Measurements from ENCODE around the gene TESK2.

TESK2 gene

GRCh38 chr1:45365051-45365450, 125.9 kb downstream of the TESK2 start:
- DNase-seq = no peak

- DNase-seq = no peak
Measured at GRCh38 chr1:45364294-45364693, 126.7 kb downstream of the TESK2 start.

DNA sequence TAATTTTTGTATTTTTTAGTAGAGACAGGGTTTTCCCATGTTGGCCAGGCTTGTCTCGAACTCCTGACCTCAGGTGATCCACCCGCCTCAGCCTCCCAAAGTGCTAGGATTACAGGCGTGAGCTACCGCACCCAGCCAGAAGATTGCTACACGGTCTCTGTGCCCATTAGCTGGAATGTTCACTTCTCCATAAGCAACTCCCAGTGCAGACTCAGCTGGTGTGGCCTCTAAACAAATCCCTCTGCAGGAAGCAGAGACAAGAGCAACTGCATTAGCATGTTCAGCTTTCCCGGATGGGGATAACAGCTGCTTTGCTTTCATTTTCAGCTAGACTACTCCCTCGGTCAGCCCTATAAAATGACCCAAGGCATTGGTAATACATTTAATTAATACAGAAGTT, 130.0 kb downstream of the TESK2 start:
- DNase-seq = peak; percentile 71

- DNase-seq = peak; percentile 77
Measured at GRCh38 chr1:45359882-45360513, 131.0 kb downstream of the TESK2 start.

DNA sequence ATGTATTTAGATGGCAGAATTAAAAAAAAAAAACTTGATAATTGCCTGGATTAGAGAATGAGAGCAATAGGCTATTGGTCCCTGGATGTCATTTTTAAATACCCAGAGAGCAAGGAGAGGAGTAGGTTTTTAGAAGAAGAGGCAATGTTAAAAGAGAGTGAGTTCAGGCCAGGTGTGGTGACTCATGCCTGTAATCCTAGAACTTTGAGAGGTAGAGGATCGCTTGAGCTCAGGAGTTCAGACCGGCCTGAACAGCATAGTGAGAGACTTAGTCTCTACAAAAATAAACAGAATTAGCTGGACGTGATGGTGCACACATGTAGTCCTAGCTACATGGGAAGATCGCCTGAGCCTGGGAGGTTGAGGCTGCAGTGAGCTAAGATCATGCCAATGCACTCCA, 134.8 kb downstream of the TESK2 start:
- peak; percentile 33 for DNase-seq

DNA sequence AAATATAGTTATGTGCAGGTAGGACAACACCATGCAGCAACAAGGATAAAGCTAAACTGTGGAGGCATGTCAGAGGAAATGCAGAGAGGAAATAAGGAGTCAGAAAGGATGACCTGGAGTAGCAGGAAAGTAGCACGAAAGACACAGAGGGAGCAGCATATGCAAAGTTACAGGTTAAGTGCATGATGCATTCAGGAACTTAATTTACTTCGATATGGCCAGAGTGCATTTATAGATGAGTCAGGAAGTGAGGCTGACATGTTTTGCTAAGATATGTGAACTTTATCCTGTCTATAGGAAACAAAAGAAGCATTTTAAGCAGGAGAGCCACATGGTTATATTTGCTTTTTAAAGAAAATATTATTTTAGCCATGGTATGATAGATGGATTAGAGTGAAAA, 135.3 kb downstream of the TESK2 start:
- DNase-seq = no peak

- DNase-seq = no peak
Measured at GRCh38 chr1:45354838-45355237, 136.1 kb downstream of the TESK2 start.

DNA sequence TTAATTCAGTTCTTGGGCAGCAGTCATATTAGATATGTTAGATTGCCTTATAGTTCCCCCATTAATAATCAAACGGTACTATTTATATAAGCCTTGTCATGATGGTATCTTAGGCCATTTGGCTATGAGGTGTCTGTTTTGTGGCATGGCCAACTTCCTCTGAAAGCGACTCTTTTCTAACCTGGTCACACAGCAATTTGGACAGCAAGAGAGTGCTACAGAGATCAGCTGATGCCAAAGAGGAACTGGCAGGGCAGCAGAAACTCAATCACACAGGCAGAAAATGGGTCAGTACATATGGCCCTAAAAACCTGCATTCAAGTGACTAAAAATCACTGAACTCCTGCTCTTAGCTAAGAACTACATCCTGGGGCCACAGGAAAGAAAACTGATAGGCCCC, 137.3 kb downstream of the TESK2 start:
- DNase-seq = no peak

DNA sequence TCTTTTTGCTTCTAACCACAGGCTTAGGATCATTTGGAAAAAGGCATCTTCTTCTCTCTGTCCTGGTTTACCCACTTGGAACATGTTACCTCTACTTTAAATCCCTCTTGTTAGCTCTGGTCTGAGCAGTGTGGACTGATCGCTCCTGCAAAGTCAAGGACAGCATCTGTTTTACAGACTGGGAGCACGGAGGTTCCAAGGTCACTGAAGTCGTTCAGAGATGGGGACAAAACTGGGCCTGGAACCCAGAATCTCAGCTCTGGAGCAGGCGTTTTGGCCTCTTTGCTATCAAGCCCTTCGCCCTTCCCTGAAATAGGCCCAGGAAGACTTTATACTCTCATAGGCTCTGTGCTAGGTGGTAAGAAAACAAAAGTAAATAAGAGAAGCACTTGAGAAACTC, 139.5 kb downstream of the TESK2 start:
- no peak for DNase-seq

- DNase-seq = no peak
Measured at GRCh38 chr1:45348966-45349677, 141.8 kb downstream of the TESK2 start.

- DNase-seq = no peak
Measured at GRCh38 chr1:45348609-45348965, 142.4 kb downstream of the TESK2 start.

DNA sequence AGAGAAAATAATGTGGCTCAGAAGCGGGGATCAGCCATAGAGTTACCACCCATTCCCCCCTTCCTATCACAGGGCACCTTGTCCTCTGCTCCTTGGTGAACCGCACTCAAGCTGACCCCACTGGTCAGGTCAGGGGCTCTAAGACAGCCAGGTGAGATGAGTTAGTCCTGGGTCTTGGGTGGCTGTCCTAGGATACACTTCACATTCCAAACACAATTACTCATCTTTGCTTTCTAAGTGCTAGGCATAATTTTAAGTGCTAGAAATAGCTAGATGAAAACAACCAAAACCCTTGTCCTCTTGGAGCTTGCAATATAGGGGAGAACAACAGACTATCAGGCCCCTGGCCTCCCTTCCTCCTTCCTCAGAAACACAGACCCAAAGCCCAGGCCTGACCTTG, 142.9 kb downstream of the TESK2 start:
- no peak for DNase-seq

- no peak for DNase-seq
Measured at GRCh38 chr1:45346473-45346872, 144.5 kb downstream of the TESK2 start.

DNA sequence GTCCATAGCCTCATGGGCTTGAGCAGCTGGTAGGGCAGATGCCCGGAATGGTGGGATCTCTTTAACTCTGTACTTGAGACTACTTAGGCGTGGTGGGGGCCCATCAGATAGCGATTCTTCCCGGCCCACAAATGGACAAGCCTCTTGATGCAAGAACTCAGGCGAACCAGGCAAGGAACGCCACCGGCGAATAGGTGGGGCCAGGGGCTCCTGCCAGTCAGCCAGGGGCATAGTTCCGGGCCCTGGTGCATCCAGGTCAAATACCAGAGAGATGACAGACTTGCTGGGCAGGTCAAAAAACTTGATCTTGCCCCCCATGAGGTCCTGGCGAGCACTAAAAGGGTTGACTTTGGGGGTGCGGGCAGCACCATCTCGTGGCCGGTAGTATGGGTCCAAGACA, 145.9 kb downstream of the TESK2 start:
- no peak for DNase-seq

- DNase-seq = no peak
Measured at GRCh38 chr1:45344499-45344898, 146.5 kb downstream of the TESK2 start.

GRCh38 chr1:45340816-45341466, 150.0 kb downstream of the TESK2 start:
- DNase-seq = no peak

DNA sequence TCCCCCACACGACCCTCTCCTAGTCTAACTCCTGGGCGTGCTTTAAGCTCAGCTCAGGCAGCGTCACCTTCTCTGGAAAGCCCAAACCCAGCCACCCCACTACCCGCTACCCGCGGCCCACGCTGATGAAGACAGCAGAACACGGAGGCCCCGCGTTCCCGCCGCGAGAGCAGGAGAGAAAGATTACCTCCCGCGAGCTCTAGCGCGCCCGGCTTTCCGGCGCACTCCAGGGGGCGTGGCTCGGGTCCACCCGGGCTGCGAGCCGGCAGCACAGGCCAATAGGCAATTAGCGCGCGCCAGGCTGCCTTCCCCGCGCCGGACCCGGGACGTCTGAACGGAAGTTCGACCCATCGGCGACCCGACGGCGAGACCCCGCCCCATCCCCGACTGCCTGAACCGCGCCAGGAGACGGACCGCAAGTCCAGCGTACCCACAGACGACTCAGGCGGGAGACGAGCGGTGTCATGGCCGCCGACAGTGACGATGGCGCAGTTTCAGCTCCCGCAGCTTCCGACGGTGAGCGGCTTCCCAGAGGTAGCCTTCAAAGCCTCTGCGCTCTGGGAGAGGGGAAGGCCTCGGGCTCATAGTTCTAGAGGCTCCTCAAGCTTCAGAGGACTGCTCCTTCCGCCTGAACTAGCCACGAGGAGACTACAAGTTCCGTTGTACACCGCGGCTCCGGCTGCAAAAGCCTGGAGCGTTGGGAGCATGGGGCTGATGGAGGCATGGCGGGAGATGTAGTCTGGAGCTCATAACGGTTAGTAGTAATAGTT, 151.0 kb downstream of the TESK2 start, which contains the start of the genes MUTYH and TOE1:
Gene MUTYH (minus strand): TSS at position 652 of the 770 bp plus-strand sequence. CDS start 5,935 bp downstream, outside the sequence.
Gene TOE1 (plus strand): TSS at position 382 of the 770 bp plus-strand sequence. CDS start 83 bp downstream, at position 465.
- peak; percentile 97 for DNase-seq

- no peak for DNase-seq
Measured at GRCh38 chr1:45337630-45338325, 153.2 kb downstream of the TESK2 start.

DNA sequence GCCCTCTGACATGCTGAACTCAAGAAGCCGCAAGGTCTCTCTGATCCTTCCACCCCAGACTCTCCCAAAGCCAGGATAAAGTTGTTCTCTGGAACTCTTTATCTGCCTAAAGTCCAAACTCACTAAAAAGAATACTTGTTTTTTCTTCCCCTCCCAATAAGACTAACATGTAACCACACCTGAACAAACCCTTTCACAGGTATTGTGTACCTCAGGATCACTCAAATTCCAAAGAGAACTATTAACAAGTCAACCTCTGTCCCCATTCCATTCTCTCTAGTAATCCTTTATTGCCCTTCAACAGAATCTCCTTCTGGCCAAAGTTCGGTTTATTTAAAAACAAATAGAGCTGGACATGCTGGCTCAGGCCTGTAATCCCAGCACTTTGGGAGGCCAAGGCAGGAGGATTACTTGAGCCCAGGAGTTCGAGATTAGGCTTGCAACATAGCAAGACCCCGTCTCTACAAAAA, 155.1 kb downstream of the TESK2 start:
- DNase-seq = no peak

DNA sequence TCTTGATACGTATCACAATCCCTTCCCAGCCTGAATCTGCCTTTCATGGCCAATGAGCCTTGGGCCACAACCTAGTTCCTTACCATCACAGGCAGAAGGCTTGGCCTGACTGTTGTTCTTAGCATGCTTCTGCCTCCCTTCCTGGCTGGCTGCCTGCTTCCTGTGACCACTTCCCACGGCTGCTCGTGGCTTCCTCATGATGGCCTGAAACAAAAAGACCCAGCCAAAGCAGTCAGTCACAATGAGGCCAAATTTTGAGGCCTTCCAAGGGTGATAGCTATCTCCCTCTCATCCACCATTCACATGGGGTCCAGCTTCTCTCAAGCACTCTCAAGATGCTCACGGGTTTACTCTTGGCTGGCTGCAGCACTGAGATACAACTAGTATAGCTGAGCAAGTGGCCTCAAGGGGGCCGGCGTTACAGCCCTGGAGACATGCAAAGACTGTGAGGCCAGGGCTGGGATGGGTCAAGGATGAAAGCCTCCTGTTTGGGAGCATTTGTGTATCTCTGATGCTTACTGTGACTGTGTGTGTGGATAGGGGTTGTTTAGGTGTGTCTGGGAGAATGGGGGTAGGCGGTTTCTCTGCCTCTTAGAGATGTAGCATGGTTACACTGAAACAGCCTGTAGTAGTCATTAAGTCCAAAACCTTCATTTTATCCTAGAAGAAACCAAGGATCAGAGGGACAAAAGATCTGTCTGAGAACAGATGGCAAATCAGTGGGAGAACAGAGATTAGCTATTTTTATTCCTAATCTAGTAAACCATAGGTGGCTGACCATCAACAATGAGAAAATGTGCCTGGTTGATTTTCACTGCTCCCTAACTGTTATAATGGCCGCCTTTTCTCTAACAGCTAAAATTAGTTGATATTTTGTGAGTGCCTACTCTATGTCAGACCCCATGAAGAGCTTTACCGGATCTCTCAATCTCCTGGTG, 156.4 kb downstream of the TESK2 start:
- DNase-seq = no peak

DNA sequence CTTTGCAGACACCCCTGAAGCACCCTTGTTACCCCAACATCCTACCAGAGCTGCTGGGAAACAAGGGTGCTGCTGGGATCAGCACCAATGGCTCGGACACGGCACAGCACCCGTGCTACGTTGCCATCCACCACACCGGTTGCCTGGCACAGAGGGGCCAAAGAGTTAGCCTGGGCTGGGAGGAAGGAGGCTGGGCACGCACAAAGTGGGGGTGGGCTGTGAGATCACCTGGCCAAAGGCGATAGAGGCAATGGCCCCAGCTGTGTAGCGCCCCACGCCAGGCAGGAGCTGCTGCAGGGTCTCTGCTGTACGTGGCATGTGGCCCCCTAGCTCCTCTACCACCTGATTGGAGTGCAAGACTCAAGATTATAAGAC, 158.6 kb downstream of the TESK2 start:
- no peak for DNase-seq
